Measurements from ENCODE around the gene CFAP299.

CFAP299 gene

DNA sequence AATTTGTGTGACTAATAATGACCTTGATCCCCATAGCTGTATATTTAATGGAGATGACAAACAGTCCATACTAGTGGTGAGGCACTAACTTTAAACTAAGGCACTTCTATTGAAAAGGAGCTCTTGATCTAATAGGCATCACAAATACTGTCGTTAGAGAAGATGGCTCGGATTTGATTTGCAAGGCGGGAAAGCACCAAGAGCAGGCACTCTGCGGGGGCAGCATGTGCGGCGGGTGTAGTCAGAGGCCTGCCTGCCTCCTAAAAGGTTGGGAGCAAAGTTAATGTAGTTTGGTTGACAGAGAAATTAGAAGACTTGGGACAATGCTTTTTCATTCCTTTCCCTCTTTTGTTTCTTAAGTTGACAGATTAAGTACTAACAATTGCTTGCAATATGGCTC, 278.8 kb downstream of the CFAP299 start:
- ChIA-PET POLR2A (ENCODE audit: low non-redundant PET) (no interaction called here), CTCF (interaction anchor here (0.6 kb wide), 2 partner anchors 289 to 737 kb away, joined by 3 read pairs; no protein-coding TSS in a partner anchor)
- DNase-seq (ENCODE audit: low spot score): no peak
- H3K27ac ChIP-seq: no peak overlapping the region
- TF ChIP-seq, protein P1, sequence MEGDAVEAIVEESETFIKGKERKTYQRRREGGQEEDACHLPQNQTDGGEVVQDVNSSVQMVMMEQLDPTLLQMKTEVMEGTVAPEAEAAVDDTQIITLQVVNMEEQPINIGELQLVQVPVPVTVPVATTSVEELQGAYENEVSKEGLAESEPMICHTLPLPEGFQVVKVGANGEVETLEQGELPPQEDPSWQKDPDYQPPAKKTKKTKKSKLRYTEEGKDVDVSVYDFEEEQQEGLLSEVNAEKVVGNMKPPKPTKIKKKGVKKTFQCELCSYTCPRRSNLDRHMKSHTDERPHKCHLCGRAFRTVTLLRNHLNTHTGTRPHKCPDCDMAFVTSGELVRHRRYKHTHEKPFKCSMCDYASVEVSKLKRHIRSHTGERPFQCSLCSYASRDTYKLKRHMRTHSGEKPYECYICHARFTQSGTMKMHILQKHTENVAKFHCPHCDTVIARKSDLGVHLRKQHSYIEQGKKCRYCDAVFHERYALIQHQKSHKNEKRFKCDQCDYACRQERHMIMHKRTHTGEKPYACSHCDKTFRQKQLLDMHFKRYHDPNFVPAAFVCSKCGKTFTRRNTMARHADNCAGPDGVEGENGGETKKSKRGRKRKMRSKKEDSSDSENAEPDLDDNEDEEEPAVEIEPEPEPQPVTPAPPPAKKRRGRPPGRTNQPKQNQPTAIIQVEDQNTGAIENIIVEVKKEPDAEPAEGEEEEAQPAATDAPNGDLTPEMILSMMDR (conservative IDR thresholded peaks at IDR 0.05; ENCODE audit: low read depth): no peak

DNA sequence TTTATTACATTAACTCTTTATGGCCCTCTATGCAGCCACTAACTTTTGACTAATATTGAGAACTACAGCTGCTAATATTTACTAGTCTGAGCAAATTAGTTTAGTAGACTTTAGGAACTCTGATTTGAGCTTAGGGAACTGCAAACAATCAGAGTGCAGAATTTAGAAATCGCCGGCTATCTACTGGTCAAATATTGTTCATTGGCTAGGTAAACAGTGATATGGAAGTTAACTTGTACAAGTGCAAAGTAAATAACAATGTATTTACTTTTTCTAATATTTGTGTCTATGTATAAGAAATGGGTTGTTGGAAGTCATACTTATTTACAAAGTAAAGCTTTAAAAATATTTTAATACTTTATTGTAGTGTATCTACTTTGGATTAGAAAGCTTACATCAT, 279.6 kb downstream of the CFAP299 start:
- no peak overlapping the region for H3K27ac ChIP-seq
- CTCF ChIA-PET: no interaction called here
- DNase-seq (ENCODE audit: low spot score): no peak
- POLR2A ChIA-PET (ENCODE audit: low non-redundant PET): no interaction called here
- TF ChIP-seq, protein P1 (conservative IDR thresholded peaks at IDR 0.05; ENCODE audit: low read depth): no peak

DNA sequence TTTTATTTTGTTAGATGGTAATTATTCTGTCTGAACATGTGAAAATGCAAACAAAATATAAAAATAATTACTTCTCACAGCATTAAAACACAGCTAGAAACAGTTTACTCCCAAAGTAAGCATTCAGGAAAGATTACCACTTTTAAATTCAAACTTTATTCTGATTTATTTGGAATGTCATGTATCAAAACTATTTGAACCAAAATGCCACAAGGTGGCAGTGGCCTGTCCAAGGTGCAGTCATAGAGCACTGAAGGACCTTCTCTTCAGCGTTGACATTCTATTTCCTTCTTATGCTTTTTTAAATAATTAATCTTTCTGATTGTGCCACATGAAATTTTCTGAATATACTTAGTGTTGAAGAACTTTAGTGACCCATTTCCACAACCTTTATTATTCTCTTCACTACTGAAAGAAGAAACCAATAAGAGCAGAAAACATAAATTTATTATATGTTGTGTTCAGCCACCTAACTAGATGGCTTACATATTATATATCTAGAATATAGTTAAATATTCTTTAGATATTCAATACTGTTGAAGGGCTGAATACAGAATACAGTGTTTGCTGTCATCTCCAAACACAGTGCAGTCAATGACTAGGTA, 283.6 kb downstream of the CFAP299 start:
- CTCF ChIA-PET: no interaction called here
- POLR2A ChIA-PET (ENCODE audit: low non-redundant PET): no interaction called here
- DNase-seq (ENCODE audit: low spot score): peak; percentile 5
- no peak overlapping the region for H3K27ac ChIP-seq
- TF ChIP-seq, protein P1 (conservative IDR thresholded peaks at IDR 0.05; ENCODE audit: low read depth): peak; percentile 11; the same call in 1 of the 2 replicates

DNA sequence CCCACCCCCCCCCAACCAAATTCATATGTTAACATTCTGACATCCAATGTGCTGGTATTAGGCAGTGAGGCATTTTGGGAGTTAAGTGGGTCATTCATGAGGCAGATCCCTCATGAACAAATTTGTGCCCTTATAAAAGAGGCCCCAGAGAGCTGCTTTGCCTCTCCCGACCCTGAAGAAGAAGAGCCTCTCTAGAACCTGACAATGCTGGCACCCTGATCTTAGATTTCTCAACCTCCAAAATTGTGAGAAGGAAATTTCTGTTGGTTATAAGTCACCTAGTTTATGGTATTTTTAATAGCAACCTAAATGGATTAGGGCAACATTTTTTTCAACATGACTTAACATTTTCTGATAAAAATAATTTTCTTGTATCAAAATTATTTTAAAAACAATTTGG, 296.3 kb downstream of the CFAP299 start:
- no peak for DNase-seq (ENCODE audit: low spot score)
- CTCF ChIA-PET: no interaction called here
- no peak overlapping the region for H3K27ac ChIP-seq
- TF ChIP-seq, protein P1 (conservative IDR thresholded peaks at IDR 0.05; ENCODE audit: low read depth): no peak
- POLR2A ChIA-PET (ENCODE audit: low non-redundant PET): no interaction called here

DNA sequence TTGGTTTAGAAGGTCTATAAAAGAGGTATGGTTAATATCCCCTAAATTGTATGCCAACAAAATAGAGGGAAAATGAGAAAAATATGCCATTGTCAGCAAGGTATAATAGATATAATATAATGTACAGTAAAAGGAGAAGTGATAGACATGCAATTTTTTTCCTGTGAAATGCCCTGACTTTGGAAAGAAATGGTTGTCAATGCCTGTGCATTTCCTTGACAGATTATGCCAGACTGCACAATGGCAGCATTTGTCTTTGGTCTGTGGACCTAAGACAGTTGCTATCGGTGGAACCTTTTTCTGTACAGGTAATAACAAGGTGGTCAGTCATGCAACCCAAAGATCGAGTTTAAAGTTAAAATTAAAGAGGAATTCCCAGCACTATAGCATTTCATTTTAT, 301.7 kb downstream of the CFAP299 start:
- ChIA-PET POLR2A (ENCODE audit: low non-redundant PET) (no interaction called here), CTCF (no interaction called here)
- TF ChIP-seq, protein P1 (conservative IDR thresholded peaks at IDR 0.05; ENCODE audit: low read depth): no peak
- no peak for DNase-seq (ENCODE audit: low spot score)
- no peak overlapping the region for H3K27ac ChIP-seq

DNA sequence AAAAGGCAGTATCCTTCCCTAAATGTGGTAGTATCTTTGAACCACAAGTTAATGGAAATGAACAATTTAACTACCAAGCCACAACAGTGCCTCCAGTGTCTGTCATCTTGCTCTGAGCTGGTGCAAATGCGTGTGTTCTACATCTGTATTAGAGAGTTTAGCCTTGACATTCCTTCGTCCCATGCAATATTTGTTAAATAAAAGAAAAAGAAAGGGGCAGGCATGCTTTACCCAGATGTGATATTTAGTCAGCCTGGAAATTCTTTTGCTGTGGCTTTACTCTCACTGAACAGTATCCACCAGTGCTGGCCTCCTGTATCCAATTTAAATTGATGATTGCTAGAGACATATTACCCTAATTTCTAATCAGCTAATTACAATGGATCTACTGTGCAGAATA, 310.5 kb downstream of the CFAP299 start:
- DNase-seq (ENCODE audit: low spot score): no peak
- POLR2A ChIA-PET (ENCODE audit: low non-redundant PET): no interaction called here
- CTCF ChIA-PET: interaction anchor here (0.6 kb wide), 1 partner anchor 679 kb away, joined by 4 read pairs; no protein-coding TSS in a partner anchor
- TF ChIP-seq, protein P1 (conservative IDR thresholded peaks at IDR 0.05; ENCODE audit: low read depth): no peak
- H3K27ac ChIP-seq: no peak overlapping the region
